OCI-LY7 (cell line): Measurements from ENCODE around the gene JAK3. TPM values are rescaled to one million over a fixed set of nuclear protein-coding genes. Genes with fewer than 3 reads are reported as not detected.

ENCODE experiments used
- BruUV-seq: library from RNA; stranded (reverse); fragments of 400-500 nt; replicated peaks from 2 replicates; lab custom pipeline; 2021; lab: Mats Ljungman, UMichigan
- CTCF ChIA-PET: fragments of 300-600 bp; sonication (Branson Sonifier 250); formaldehyde crosslinking; loops from one replicate; lab custom pipeline; 2022; ENCODE audit warnings: antibody characterized with exemption; ENCODE audit not compliant: unreplicated experiment; lab: Charles Lee
- POLR2A ChIA-PET: fragments of 300-600 bp; sonication (Branson Sonifier 250); formaldehyde crosslinking; loops from one replicate; lab custom pipeline; 2022; ENCODE audit warnings: antibody characterized with exemption; lab: Charles Lee
- DNase-seq: peaks from one replicate; pipeline ENCODE4 v3.0.0-alpha.2; 2015; ENCODE audit warnings: low spot score
- H2AFZ ChIP-seq: fragments of 200-600 bp; sonication (generic), shearing (Covaris generic); 2 replicates; pipeline ENCODE4 v1.6.1; 2014; ENCODE audit warnings: mild to moderate bottlenecking, antibody characterized with exemption, low read length, moderate library complexity
- H3K27ac ChIP-seq: fragments of 200-600 bp; sonication (generic); 2 replicates; pipeline ENCODE4 v1.5.1; 2014; ENCODE audit warnings: mixed run types, low read depth, mild to moderate bottlenecking, moderate library complexity, low read length, inconsistent platforms; ENCODE audit not compliant: poor library complexity, severe bottlenecking
- H3K36me3 ChIP-seq: fragments of 200-600 bp; sonication (generic); 2 replicates; pipeline ENCODE4 v1.6.1; 2014; ENCODE audit warnings: mild to moderate bottlenecking, antibody characterized with exemption, low read length, moderate library complexity, mixed read lengths; ENCODE audit not compliant: insufficient read depth
- H3K4me1 ChIP-seq: fragments of 200-600 bp; sonication (generic); 2 replicates; pipeline ENCODE4 v1.5.1; 2014; ENCODE audit warnings: mild to moderate bottlenecking, low read length; ENCODE audit not compliant: insufficient read depth, poor library complexity, severe bottlenecking
- H3K4me2 ChIP-seq: fragments of 200-600 bp; sonication (generic); 2 replicates; pipeline ENCODE4 v1.6.1; 2014; ENCODE audit warnings: mild to moderate bottlenecking, low read length
- H3K4me3 ChIP-seq: fragments of 200-600 bp; sonication (generic); 2 replicates; pipeline ENCODE4 v1.5.1; 2014; ENCODE audit warnings: mild to moderate bottlenecking, low read depth, low read length; ENCODE audit not compliant: poor library complexity, severe bottlenecking
- H3K79me2 ChIP-seq: fragments of 200-600 bp; sonication (generic); 2 replicates; pipeline ENCODE4 v1.6.1; 2016; ENCODE audit warnings: low read depth, mild to moderate bottlenecking, low read length, moderate library complexity, mixed read lengths; ENCODE audit not compliant: insufficient read depth
- H3K9me2 ChIP-seq: fragments of 200-600 bp; sonication (generic); 2 replicates; pipeline ENCODE4 v1.6.1; 2016; ENCODE audit warnings: mild to moderate bottlenecking, low read length, mixed read lengths; ENCODE audit not compliant: insufficient read depth
- H3K9me3 ChIP-seq: fragments of 200-600 bp; sonication (generic); 2 replicates; pipeline ENCODE4 v1.6.1; 2014; ENCODE audit warnings: mild to moderate bottlenecking, mixed run types, low read length, mixed read lengths
- H4K20me1 ChIP-seq: fragments of 200-600 bp; sonication (generic); 2 replicates; pipeline ENCODE4 v1.6.1; 2014; ENCODE audit warnings: mild to moderate bottlenecking, antibody characterized with exemption, low read length, moderate library complexity, mixed read lengths; ENCODE audit not compliant: insufficient read depth
- EZH2phosphoT487 ChIP-seq: fragments of 200-600 bp; sonication (generic); IDR thresholded peaks from 2 replicates; pipeline ENCODE4 v1.6.1; 2018; ENCODE audit warnings: low read depth, borderline replicate concordance, mild to moderate bottlenecking, mixed run types, antibody characterized with exemption, low read length, moderate library complexity, mixed read lengths
- intact Hi-C: fragments of 100-400 bp; cut with micrococcal nuclease; formaldehyde crosslinking; loops from one replicate; pipeline ENCODE4 v1.10.0; 2022; ENCODE audit not compliant: unreplicated experiment
- total RNA-seq, 2 experiments: library from RNA; depleted of rRNA in 1 of 2; stranded (reverse); fragments of >200 nt in 1 of 2; shearing (Covaris generic) in 1 of 2; gene quantifications; 2 replicates each; pipeline ENCODE4 v1.2.3, GENCODE V29; 2014 to 2022
- TF ChIP-seq, protein P1 (sequence below): fragments of 200-600 bp; sonication (generic); conservative IDR thresholded peaks from 2 replicates; pipeline ENCODE4 v1.5.1; 2014; ENCODE audit warnings: mild to moderate bottlenecking, antibody characterized with exemption, low read length, moderate library complexity, mixed read lengths

The JAK3 gene
- total RNA-seq, 2 experiments from 2014 or later, result 14.0 to 25.3 TPM

DNA sequence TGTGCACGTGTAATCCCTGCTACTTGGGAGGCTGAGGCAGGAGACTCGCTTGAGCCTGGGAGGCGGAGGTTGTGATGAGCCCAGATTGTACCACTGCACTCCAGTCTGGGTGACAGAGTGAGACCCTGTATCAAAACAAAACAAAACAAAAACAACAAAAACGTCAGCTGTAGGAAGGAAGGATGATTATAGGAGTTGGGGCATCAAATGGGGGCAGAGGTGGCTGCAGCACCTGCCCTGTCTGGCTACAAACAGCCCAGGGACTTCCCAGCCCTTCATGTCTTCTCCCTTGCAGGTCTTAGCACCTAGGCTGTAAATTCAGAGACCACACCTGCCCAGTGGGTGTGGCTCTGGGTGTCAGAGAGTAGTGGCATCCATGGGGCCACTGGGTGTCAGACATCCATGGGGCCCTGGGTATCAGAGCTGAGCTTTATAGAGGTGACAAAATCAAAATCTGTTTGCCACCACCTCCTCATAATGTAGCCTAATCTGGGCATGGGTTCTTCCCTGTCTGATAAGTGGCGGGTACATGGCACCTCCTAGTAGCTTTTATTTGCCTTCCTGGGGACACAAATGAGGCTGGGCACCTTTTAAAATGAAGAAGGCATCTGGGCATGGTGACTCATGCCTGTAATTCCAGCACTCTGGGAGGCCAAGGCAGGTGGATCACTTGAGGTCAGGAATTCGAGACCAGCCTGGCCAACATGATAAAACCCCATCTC, 57.6 kb downstream of the JAK3 start:
- no peaks in the 10 kb centered on the region for H3K79me2 ChIP-seq
- H3K9me3 ChIP-seq, result no peaks in the 10 kb centered on the region
- no peaks in the 10 kb centered on the region for H3K9me2 ChIP-seq
- no peak overlapping the region for H3K4me2 ChIP-seq
- intact Hi-C loops, result no loop called here
- CTCF ChIA-PET, result no interaction called here
- H3K4me1 ChIP-seq, result peaks cover 4% of the 10 kb centered on the region
- POLR2A ChIA-PET, result no interaction called here
- no peak overlapping the region for H2AFZ ChIP-seq
- no peaks in the 10 kb centered on the region for H4K20me1 ChIP-seq
- BruUV-seq, result no TSS peak
- TF ChIP-seq, protein P1, sequence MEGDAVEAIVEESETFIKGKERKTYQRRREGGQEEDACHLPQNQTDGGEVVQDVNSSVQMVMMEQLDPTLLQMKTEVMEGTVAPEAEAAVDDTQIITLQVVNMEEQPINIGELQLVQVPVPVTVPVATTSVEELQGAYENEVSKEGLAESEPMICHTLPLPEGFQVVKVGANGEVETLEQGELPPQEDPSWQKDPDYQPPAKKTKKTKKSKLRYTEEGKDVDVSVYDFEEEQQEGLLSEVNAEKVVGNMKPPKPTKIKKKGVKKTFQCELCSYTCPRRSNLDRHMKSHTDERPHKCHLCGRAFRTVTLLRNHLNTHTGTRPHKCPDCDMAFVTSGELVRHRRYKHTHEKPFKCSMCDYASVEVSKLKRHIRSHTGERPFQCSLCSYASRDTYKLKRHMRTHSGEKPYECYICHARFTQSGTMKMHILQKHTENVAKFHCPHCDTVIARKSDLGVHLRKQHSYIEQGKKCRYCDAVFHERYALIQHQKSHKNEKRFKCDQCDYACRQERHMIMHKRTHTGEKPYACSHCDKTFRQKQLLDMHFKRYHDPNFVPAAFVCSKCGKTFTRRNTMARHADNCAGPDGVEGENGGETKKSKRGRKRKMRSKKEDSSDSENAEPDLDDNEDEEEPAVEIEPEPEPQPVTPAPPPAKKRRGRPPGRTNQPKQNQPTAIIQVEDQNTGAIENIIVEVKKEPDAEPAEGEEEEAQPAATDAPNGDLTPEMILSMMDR, result no peak
- TF ChIP-seq EZH2phosphoT487, result no peak
- peak; percentile 31 for DNase-seq
- peaks cover 39% of the 10 kb centered on the region for H3K36me3 ChIP-seq
- H3K4me3 ChIP-seq, result no peak overlapping the region
- no peak overlapping the region for H3K27ac ChIP-seq

DNA sequence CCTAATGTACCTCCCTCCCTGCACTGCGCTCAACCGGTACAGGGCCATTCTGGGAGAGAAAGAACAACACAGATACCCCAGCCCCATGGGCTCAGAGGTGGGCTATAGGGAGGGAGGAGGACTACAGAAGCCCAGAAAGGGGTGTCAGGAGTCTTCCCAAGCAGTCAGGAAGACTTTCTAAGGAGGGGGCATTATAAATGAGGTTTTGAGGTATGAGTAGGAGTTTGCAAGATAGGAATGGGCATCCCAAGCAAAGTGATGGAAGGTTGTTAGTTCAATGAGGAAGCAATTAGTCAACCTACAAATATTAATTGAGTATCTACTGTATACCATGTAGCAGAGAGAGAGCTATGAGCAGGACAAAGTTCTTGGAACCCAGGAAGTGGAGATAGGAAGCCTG, 59.1 kb downstream of the JAK3 start:
- ChIA-PET CTCF (no interaction called here), POLR2A (interaction anchor here (0.7 kb wide), 1 partner anchor 34 kb away, joined by 3 read pairs; no protein-coding TSS in a partner anchor)
- Histone ChIP-seq H3K9me2 (no peaks in the 10 kb centered on the region), H3K27ac (no peak overlapping the region), H3K36me3 (peaks cover 55% of the 10 kb centered on the region), H4K20me1 (no peaks in the 10 kb centered on the region), H2AFZ (no peak overlapping the region), H3K4me2 (no peak overlapping the region), H3K79me2 (no peaks in the 10 kb centered on the region), H3K4me3 (no peak overlapping the region), H3K4me1 (peaks cover 4% of the 10 kb centered on the region), H3K9me3 (no peaks in the 10 kb centered on the region)
- no peak for DNase-seq
- TF ChIP-seq, protein P1, result no peak
- no peak for TF ChIP-seq EZH2phosphoT487
- intact Hi-C loops, result no loop called here
- BruUV-seq, result no TSS peak

DNA sequence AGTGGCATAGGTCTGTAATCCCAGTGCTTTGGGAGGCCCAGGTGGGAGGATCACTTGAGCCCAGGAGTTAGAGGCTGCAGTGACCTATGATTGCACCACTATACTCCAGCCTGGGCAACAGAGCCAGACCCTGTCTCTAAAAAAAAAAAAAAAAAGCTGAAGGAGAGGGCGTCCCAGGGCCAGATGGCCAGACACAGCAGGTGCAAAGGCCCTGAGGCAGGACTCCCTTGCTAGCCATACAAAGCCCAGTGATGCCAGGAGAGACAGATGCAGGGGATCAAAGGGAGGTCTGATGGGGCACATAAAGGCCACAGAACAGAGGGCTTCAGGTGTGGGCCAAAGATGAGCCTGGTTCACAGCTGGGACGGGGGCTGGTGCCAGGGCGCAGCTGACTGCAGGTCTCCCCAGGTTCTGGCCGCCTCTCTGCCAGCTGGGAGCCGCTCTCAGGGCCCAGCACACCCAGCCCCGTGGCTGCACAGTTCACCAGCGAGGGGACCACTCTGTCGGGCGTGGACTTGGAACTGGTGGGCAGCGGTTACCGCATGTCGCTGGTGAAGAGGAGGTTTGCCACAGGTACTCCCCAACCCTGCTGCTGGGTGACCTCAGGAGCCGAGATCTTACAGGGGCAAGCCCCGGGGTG, 60.4 kb downstream of the JAK3 start:
- Histone ChIP-seq H3K4me2 (no peak overlapping the region), H3K79me2 (no peaks in the 10 kb centered on the region), H2AFZ (no peak overlapping the region), H3K4me3 (no peak overlapping the region), H3K9me3 (no peaks in the 10 kb centered on the region), H3K36me3 (peaks cover 63% of the 10 kb centered on the region), H4K20me1 (no peaks in the 10 kb centered on the region), H3K9me2 (no peaks in the 10 kb centered on the region), H3K27ac (no peak overlapping the region), H3K4me1 (peaks cover 4% of the 10 kb centered on the region)
- POLR2A ChIA-PET, result interaction anchor here (0.5 to 0.6 kb wide), 2 partner anchors 249 to 377 kb away, joined by 4 read pairs; no protein-coding TSS in a partner anchor
- BruUV-seq, result no TSS peak
- intact Hi-C loops, result no loop called here
- CTCF ChIA-PET, result no interaction called here
- TF ChIP-seq, protein P1, result no peak
- no peak for TF ChIP-seq EZH2phosphoT487
- no peak for DNase-seq
